Right lobe of liver (tissue), 6 donors: ENCODE results near the gene GALK1. TPM values are rescaled to one million over a fixed set of nuclear protein-coding genes. Genes with fewer than 3 reads are reported as not detected.

Experiments used
- ATAC-seq, 4 donors: fragments of 200-7000 bp; cut with Tn5 transposase; one replicate each; pipeline ENCODE4 v1.9.1; 2020; ENCODE audit warnings: mild to moderate bottlenecking in 4 of 4, moderate library complexity in 4 of 4
- DNase-seq, 3 donors: peaks; one replicate each; pipeline ENCODE4 v3.0.0-alpha.2; 2020
- H3K27ac ChIP-seq, 3 donors: fragments of 200-600 bp; one replicate each; pipeline ENCODE4 v1.8.0; 2022
- H3K27me3 ChIP-seq, 2 donors: fragments of 200-600 bp; one replicate each; pipeline ENCODE4 v1.8.0; 2022
- H3K36me3 ChIP-seq, 4 donors: fragments of 200-600 bp; sonication (generic) in 1 of 4; one replicate each; pipeline versions ENCODE4 v1.5.1 to v1.8.0; 2017 to 2022; ENCODE audit warnings: control low read depth in 1 of 4
- H3K4me1 ChIP-seq, 4 donors: fragments of 200-600 bp; sonication (generic) in 1 of 4; one replicate each; pipeline versions ENCODE4 v1.5.1 to v1.8.0; 2017 to 2022; ENCODE audit warnings: control low read depth in 1 of 4
- H3K4me3 ChIP-seq, 3 donors: fragments of 200-600 bp; one replicate each; pipeline ENCODE4 v1.8.0; 2022
- H3K9me3 ChIP-seq, 4 donors: fragments of 200-600 bp; sonication (generic) in 1 of 4; one replicate each; pipeline versions ENCODE4 v1.5.1 to v1.8.0; 2017 to 2022; ENCODE audit warnings: control low read depth in 1 of 4
- CTCF ChIP-seq, 4 donors: fragments of 200-600 bp in 3 of 4; fragments of 450-650 bp in 1 of 4; IDR thresholded peaks; one replicate each; pipeline versions ENCODE4 v1.5.1 to v1.8.0; 2016 to 2022; ENCODE audit warnings: antibody characterized with exemption in 4 of 4, mild to moderate bottlenecking in 2 of 4
- POLR2A ChIP-seq: fragments of 450-650 bp; IDR thresholded peaks from one replicate; pipeline ENCODE4 v1.6.1; 2017; ENCODE audit warnings: antibody characterized with exemption, mild to moderate bottlenecking
- whole genome bisulfite sequencing: methylation state at CpG from one replicate; pipeline ENCODE4 v1.1.6; 2018; ENCODE audit warnings: low coverage, low lambda C conversion rate; ENCODE audit not compliant: insufficient coverage; ENCODE audit errors: missing lambda C conversion rate; 5-methylcytosine and 5-hydroxymethylcytosine counted together
- intact Hi-C, 2 donors: fragments of 100-400 bp; cut with DNase I; formaldehyde crosslinking; loops; one replicate each; pipeline versions ENCODE4 v1.11.2 to v1.14.1; 2022
- total RNA-seq, 6 experiments: library from RNA; depleted of rRNA in 2 of 6; stranded (reverse); fragments of >200 nt in 2 of 6; fragmentation: NEBNext Ultra II Directional in 3 of 6; extraction: Animal tissue kit (Norgen Biotek cat#: 25700) in 3 of 6; gene quantifications; one replicate each; pipeline versions ENCODE4 v1.1.0 to v1.2.4, GENCODE V29; 2016 to 2023
- donor health status: DM: no; HTN: yes; CAD: no.
- donor health status: DM: no; HTN: no; CAD: no.
- donor health status: DM: no; HTN: no; CAD: no.
- donor health status: DM: no; HTN: yes; CAD: no.
- donor health status: DM: no; HTN: yes; CAD: no.

GALK1 gene
- total RNA-seq, 6 experiments from 2014 or later: 38.6 to 87.4 (median 76.9) TPM

- Histone ChIP-seq H3K9me3 (no peaks in the 10 kb centered on the region), H3K36me3 (peaks cover 0 to 19% (median 10%) of the 10 kb centered on the region in 4 donors), H3K4me3 (peak overlapping the region; percentile 88 to 98 (median 95)), H3K27me3 (no peaks in the 10 kb centered on the region), H3K27ac (peak overlapping the region in 2 of 3 donors; percentile 11 to 45), H3K4me1 (peaks cover 0 to 35% (median 12%) of the 10 kb centered on the region in 4 donors)
- DNase-seq (no peak), ATAC-seq (no peak)
- WGBS: 3% methylated on average over 2 of the region's 2 CpGs
- intact Hi-C loops: no loop called here
- no peak for TF ChIP-seq CTCF (IDR thresholded peaks at IDR 0.05)
- no peak for TF ChIP-seq POLR2A
These were observed 12.4 kb upstream of the GALK1 start for GRCh38 chr17:75777296-75777922.

GRCh38 chr17:75776386-75777295, 11.6 kb upstream of the GALK1 start:
- H3K4me3 ChIP-seq: no peak overlapping the region
- DNase-seq: no peak
- intact Hi-C loops: no loop called here
- no peak for TF ChIP-seq POLR2A
- no peak for TF ChIP-seq CTCF (IDR thresholded peaks at IDR 0.05)
- H3K9me3 ChIP-seq: no peaks in the 10 kb centered on the region
- ATAC-seq: peak in 1 of 4 donors; percentile 4
- peak overlapping the region; percentile 11 to 48 (median 45) for H3K27ac ChIP-seq
- H3K36me3 ChIP-seq: peaks cover 0 to 19% (median 10%) of the 10 kb centered on the region in 4 donors
- peaks cover 0 to 42% (median 12%) of the 10 kb centered on the region in 4 donors for H3K4me1 ChIP-seq
- 20% methylated on average over 15 of the region's 15 CpGs for WGBS
- H3K27me3 ChIP-seq: no peaks in the 10 kb centered on the region

GRCh38 chr17:75774991-75775668, 10.1 kb upstream of the GALK1 start:
- TF ChIP-seq CTCF (IDR thresholded peaks at IDR 0.05) (no peak), POLR2A (no peak)
- no peak overlapping the region for H3K4me3 ChIP-seq
- H3K27me3 ChIP-seq: no peaks in the 10 kb centered on the region
- ATAC-seq: no peak
- 65% methylated on average over 4 of the region's 6 CpGs for WGBS
- peak in 1 of 3 donors; percentile 22 for DNase-seq
- intact Hi-C loops: no loop called here
- H3K4me1 ChIP-seq: peaks cover 0 to 56% (median 18%) of the 10 kb centered on the region in 4 donors
- H3K9me3 ChIP-seq: no peaks in the 10 kb centered on the region
- no peak overlapping the region for H3K27ac ChIP-seq
- H3K36me3 ChIP-seq: peaks cover 0 to 19% (median 10%) of the 10 kb centered on the region in 4 donors

GRCh38 chr17:75774471-75774990, 9.5 kb upstream of the GALK1 start:
- TF ChIP-seq POLR2A (no peak), CTCF (IDR thresholded peaks at IDR 0.05) (no peak)
- WGBS: no CpG with 5 or more reads among the region's 4 CpGs
- intact Hi-C loops: no loop called here
- H3K9me3 ChIP-seq: no peaks in the 10 kb centered on the region
- peaks cover 0 to 60% (median 21%) of the 10 kb centered on the region in 4 donors for H3K4me1 ChIP-seq
- DNase-seq (peak in 1 of 3 donors; percentile 32), ATAC-seq (no peak)
- H3K27ac ChIP-seq: no peak overlapping the region
- H3K27me3 ChIP-seq: no peaks in the 10 kb centered on the region
- H3K4me3 ChIP-seq: no peak overlapping the region
- H3K36me3 ChIP-seq: peaks cover 0 to 19% (median 10%) of the 10 kb centered on the region in 4 donors
